Skeletal muscle cell (primary cell): ENCODE results near the gene BTRC.
"Not testable (repeated sequence)": the region's sequence is repeated elsewhere in the genome, so short reads cannot be mapped to it uniquely, and the experiment has no call there.

Source experiments
- DNase-seq: peaks from one replicate; pipeline ENCODE4 v3.0.0-alpha.2; 2010; ENCODE audit warnings: low read depth
- H3K4me3 ChIP-seq: 2 replicates; pipeline ENCODE4 v1.5.1; 2011; ENCODE audit warnings: low read depth, mild to moderate bottlenecking, control low read depth, low read length, moderate library complexity

BTRC gene

DNA sequence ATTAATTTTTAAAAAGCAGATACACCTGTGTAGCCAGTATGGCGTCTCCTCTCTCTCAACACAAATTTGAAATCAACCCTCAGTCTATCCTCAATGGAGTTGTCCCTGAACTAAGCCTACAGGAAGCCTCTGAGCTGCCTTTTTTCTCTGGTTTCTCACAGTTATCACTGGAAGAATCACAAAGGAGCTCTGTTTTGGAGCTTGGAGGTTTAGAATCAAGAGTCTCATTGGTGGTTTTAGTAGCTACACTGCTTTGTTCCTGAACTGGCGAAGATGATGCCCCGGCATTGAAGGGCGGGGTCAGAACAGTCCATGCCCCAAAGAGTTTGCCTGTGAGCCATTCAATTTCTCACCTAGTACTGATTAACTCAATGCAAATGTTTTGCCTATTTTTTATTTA, 16.1 kb upstream of the BTRC start:
- no peak overlapping the region for H3K4me3 ChIP-seq
- no peak for DNase-seq

DNA sequence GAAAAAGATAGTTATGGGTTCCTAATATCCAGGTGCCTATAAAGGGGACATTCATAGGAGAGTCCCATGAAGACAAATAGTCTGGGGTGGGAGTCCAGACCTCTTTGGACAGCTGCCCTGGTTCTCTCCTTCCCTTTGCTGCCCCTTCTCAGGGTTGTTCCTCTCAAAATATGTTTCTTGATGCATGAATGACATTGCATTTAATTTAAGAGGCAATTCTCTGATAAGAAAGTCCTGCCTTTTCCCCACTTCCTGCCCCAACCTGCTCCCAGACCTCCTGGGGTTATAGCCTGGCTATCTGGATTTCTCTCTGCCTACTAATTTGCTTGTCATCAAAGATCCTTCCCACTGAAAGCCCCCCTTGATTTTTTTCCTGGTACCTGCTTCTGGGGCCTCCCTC, 12.5 kb upstream of the BTRC start:
- no peak for DNase-seq
- H3K4me3 ChIP-seq, result no peak overlapping the region

DNA sequence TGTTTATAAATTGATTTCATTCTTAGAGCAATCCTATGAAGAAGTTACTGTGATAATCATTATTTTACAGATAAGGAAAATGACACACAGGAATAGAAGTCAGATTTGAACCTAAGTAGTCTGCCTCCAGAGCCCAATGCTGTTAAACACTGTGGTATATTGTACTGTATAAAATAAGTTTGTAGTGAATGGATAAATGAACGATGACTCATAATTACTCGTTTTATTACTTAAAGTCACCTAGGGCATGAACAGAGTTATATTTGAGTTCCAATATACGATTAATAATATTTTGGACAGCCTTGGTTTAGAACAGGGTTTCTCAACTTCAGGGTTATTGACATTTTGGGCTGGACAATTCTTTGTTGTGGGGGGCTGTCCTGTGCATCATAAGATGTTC, 7.8 kb upstream of the BTRC start:
- no peak for DNase-seq
- no peak overlapping the region for H3K4me3 ChIP-seq

DNA sequence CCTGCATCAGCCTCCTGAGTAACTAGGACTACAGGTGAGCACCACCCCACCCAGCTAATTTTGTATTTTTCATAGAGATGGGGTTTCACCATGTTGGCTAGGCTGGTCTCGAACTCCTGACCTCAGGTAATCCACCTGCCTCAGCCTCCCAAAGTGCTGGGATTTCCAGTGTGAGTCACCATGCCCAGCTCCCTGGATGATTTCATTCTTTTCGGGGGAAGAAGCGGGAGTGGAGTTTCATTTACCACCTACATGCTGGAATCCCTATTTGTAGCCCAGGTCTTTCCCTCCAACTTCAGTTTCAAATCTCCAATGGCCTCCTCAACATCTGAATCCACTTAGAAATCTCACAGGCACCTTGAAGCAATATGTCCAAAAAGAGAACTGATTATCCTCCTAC, 2.9 kb upstream of the BTRC start:
- DNase-seq, result no peak
- no peak overlapping the region for H3K4me3 ChIP-seq

DNA sequence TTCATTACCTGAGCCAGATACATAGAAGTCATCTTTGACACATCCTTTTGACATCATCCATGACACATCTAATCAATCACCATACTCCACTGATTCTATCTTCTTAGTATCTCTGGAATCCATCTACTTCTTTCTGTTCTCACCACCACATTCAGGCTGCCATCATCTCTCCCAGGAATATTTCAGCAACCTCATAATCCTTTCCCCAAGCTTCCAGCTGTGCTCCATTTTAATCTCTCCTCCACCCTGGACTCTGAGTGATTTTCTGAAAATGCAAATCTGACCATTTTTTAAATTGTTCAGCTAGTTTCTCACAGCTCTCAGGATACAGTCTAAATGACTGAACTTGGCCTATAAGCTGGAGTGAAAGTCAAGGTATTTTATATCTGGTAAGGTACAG, 2.5 kb upstream of the BTRC start:
- H3K4me3 ChIP-seq, result no peak overlapping the region
- no peak for DNase-seq

DNA sequence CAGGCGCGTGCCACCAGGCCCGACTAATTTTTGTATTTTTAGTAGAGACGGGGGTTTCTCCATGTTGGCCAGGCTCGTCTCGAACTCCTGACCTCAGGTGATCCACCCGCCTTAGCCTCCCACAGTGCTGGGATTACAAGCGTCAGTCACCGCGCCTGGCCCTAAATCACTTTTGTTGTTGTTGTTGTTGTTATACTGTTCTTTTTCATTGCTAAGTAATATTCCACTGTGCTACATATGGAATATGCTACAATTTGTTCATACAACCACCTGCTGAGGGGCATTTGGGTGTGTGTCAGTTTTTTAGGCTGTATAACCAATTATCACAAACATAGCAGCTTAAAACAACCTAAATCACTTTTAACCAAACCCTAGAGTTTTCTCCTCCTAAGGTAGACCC, 1.1 kb upstream of the BTRC start:
- H3K4me3 ChIP-seq, DNase-seq: not testable (repeated sequence)

DNA sequence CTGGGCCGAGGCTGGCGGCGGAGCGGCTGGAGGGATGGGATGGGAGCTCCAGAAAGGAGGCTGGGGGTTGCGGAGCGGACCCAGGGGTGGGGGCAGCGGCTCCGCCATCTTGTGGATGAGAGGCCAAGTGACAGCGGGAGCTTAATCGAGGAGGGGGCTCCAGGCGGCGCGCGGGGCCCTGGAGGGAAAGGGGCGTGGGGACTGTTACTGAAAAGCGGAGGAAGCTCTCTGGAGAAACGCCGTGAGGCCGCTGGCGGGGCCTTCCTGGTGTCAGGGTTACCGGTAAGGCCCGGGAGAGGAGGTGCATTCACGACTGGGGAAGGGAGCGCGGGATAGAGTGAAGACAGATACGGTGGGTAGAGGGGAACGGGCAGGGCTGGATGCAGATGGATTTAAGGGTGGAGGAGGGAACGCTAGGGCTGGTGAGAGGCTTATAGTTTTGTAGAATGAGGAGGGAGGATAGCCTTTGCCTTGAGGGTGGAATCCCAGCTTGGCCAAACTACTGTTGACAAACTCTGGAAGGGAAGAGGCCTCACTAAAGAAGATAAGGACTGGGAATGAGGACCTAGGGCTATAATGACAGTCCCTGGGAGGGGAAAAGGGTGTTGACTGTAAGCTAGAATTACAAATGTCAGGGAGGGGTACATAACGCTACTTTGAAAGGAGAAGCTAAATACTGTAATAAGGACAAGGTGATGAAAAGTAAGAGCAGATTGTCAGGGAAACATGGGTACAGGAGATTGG, 535 bp downstream of the BTRC start:
- no peak for DNase-seq
- peak overlapping the region; percentile 72 for H3K4me3 ChIP-seq

DNA sequence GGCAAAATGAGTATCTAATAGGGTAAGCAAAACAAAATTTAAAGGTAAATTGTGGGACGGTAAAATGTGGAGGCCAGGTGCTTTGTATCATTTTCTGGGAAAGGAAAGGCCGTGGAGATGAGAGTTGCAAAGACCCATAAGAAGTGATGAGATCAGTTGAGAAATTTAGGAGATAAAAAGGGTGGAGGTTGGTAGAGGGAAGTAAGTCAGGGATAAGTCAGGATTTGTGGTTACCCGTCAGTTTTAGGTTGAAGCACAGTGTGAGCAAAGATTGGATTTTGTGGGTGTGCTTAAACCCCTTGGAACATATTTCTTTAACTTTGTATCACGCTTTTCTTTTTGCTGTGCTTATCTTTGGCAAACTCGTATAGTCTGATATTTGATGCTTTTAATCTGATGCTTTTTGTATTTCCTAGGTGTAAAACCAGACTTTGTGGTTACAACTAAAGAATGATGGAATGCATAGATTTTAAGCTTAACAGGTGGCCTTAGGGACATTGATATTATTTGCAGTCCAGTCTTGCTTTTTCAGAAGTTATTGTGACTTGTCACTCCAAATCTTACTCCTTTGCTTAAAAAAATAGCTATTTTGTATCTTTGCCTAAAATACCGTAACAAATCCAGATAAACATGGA, 1.2 kb downstream of the BTRC start:
- H3K4me3 ChIP-seq, result peak overlapping the region; percentile 72
- no peak for DNase-seq

DNA sequence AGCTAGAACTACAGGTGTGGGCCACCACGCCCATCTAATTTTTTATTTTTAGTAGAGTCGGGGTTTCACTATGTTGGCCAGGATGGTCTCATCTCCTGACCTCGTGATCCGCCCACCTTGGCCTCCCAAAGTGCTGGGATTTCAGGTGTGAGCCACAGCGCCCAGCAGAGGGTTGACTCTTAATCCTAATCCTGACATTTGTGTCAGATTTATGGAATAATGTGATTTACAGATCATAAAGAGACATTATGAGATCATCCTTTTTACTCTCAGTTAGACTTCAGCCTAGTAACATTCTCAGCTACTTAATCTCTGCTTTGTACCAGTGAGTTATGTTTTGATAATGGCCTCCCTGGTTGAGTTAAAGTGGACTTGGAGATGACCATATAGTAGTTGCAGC, 2.2 kb downstream of the BTRC start:
- no peak overlapping the region for H3K4me3 ChIP-seq
- no peak for DNase-seq

DNA sequence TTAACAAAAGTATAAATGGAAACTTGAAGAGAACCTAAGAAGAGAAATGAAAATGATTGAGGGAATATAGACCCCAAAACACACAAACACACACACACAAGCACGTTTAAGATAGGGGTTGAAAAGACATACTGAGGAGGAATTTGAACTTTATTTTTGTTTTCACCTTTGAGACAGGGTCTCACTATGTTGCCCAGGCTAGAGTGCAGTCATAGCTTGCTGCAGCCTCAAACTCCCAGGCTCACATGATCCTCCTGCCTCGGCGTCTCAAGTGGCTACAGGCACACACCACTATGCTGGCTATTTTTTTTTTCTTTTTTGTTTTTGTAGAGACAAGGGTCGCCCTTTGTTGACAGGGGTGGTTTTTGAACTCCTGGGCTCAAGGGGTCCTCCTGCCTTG, 4.0 kb downstream of the BTRC start:
- DNase-seq, result no peak
- H3K4me3 ChIP-seq, result no peak overlapping the region

DNA sequence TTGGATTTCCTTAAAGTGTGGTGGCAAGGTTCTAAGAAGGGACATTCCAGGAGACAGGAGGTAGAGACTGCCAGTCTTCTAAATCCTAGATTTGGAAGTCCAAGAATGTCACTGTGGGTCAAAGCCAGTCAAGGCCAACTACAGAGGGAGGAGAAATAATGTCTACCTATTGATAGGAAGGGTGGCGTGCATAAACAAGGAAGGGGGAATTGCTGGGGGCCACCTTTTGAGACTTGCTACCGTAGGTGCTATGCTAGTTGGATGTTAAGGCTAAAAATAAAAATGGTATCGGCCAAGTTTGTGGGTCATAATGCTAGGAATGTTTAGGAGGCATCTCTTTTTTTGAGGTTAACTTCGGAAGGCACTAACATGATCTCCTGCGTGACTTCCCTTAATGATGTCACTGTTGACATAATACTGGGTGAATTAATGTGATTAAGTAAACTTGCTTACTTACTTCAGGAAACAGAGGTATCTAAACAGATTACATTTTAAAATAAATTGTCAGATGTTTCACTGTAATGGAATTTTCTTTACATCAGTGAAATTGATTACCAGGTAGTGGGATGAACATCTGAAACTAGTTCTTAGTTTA, 4.8 kb downstream of the BTRC start:
- no peak overlapping the region for H3K4me3 ChIP-seq
- DNase-seq, result peak; percentile 1

DNA sequence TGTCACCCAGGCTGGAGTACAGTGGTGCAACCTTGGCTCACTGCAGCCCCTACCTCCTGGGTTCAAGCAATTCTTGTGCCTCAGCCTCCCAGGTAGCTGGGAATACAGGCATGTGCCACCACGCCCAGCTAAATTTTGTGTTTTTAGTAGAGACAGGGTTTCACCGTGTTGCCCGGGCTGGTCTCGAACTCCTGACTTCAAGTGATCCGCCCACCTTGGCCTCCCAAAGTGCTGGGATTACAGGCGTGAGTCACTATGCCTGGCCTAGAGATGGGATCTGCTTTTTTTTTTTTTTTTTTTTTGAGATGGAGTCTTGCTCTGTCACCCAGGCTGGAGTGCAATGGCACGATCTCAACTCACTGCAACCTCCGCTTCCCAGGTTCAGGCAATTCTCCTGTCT, 6.1 kb downstream of the BTRC start:
- DNase-seq, H3K4me3 ChIP-seq: not testable (repeated sequence)

DNA sequence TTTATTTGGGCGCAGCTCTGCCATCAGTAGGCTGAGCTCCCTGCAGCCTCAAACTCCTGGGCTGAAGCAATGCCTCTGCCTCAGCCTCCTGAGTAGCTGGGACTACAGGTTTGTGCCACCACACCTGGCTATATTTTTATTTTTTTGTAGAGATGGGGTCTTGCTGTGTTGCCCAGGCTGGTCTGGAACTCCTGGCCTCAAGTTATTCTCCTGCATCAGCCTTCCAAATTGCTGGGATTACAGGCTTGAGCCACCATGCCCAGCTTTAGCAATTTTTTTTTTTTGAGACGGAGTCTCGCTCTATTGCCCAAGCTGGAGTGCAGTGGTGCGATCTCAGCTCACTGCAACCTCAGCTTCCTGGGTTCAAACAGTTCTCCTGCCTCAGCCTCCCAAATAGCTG, 6.9 kb downstream of the BTRC start:
- not testable (repeated sequence) for DNase-seq, H3K4me3 ChIP-seq

DNA sequence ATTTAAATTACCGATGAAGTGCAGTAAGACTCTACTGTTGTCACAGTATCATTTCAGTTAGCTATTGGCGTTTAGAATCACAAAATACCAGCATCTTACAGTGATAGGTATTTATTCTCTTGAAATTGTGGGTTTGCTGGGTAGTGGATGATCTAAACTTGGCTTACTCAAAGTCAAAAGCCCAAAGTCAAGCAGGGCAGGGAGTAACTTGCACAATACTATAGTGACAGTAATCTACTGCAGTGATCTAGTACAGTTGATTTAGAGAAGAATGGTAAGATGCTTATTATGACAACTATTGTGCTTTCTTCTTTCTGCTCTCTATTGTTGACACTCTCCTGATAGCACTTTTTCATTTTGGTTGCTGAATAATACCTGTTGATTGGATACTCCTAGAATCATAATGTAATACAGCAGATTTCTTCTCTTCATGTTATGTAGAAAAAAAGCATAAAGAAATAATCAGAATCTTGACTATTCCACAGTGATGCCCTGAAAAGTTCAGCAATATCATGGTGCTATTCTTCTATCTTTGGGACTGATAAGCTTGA, 10.0 kb downstream of the BTRC start:
- no peak overlapping the region for H3K4me3 ChIP-seq
- DNase-seq, result no peak

DNA sequence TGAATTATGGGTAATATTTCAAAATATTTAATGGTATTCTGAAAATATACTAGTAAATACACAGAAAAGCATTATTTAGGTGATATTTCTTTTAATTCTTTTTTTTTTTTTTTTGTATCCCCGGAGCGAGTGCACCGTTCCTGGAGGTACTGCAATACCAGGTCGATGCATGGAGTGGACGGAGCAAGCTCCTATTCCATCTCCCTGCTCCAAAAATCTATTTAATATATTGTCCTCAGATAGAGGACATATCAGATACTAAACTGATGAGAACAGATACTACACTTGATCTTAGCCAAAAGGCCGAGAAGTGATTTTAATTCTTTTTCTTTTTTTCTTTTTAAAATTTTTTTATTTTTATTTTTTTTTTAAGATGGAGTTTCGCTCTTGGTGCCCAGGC, 10.8 kb downstream of the BTRC start:
- no peak overlapping the region for H3K4me3 ChIP-seq
- no peak for DNase-seq

DNA sequence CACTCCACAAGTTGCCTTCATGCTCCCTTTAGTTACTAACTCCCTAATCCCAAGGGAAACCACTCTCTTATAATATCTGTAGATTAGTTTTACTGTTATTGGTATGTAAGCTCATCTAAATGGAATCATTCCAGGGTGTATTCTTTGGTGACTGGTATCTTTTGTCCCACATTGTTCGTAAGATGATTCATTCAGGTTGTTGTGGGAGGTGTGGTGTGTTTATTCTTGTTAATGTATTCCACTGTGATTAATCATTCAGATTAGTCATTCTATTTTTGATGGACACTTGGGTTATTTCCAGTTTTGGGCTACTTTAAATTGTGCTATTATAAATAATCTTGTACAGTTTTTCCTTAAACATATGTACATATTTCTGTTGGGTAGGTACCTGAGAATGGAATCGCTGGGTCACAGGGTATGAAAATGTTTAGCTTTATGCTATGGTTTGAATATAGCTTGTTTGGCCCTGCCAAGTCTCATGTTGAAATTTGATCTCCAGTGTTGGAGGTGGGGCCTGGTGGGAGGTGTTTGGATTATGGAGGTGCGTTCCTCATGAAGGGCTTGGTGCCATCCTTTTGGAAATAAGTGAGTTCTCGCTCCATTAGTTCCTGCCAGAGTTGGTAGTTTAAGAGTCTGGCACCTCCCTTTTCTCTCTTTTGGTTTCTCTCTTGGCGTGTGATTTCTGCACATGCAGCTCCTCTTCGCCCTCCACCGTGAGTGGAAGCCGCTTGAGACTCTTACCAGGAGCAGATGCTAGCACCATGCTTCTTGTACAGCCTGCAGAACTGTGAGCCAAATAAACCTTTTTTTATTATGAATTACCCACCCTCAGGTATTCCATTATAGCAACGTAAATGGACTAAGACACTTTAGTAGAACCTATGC, 13.8 kb downstream of the BTRC start:
- no peak overlapping the region for H3K4me3 ChIP-seq
- peak; percentile 27 for DNase-seq

DNA sequence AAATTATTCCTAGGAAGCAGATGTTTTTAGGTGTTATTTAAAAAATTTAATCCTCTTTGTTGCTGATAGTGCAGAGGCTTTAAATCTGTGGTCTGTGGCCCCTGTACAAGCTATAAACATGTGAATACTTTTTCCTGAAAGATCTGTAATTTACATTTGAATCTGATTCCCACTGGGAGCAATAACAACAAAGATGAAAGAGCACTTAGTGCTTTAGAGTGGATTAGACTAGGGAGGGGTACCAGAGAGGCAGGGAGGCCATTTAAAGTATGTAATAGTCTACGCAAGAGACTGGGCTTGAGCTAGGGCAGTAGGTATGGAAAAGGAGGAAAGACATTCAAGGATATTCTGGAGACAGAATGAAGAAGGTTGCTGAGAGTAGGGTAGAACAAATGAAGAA, 19.1 kb downstream of the BTRC start:
- no peak for DNase-seq
- H3K4me3 ChIP-seq, result no peak overlapping the region

DNA sequence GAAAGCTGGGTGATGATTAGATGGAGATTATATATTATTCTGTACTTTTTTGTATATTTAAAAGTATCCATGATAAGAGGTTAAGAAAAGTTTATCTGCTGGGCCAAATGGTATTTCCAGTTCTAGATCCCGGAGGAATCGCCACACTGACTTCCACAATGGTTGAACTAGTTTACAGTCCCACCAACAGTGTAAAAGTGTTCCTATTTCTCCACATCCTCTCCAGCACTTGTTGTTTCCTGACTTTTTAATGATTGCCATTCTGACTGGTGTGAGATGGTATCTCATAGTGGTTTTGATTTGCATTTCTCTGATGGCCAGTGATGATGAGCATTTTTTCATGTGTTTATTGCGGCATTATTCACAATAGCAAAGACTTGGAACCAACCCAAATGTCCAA, 20.0 kb downstream of the BTRC start:
- not testable (repeated sequence) for H3K4me3 ChIP-seq, DNase-seq

DNA sequence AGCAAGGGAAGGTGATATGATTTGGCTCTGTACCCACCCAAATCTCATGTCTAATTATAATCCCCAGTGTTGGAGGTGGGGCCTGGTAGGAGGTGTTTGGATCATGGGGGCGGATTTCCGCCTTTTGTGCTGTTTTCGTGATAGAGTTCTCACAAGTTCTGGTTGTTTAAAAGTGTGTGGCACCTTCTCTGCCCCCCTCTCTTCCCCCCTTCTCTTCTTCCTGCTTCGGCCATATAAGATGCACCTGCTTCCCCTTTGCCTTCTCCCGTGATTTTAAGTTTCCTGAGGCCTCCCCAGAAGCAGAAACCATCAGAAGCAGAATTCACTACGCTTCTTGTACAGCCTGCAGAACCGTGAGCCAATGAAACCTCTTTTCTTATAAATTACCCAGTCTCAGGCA, 21.1 kb downstream of the BTRC start:
- H3K4me3 ChIP-seq, result no peak overlapping the region
- DNase-seq, result no peak
